Measurements from ENCODE around the gene ZFP64. TPM values are rescaled to one million over a fixed set of nuclear protein-coding genes. Genes with fewer than 3 reads are reported as not detected.
A peak's percentile ranks its signal among the peaks of the same experiment; 100 is the strongest.

The ZFP64 gene
- 13.7 and 23.1 TPM in 2 replicates for total RNA-seq (ENCODE audit: low replicate concordance)

GRCh38 chr20:52191132-52191915 is at the start of gene ZFP64:
Gene ZFP64 (minus strand): TSS chr20:52191779. CDS start chr20:52191636, 143 bp downstream.
- Histone ChIP-seq H3F3A (ENCODE audit: low read depth) (peaks cover 17% of the 10 kb centered on the region), H3K79me2 (ENCODE audit: low read depth) (peaks cover 42% of the 10 kb centered on the region), H3K4me2 (peak within 1 kb of the TSS; percentile 87), H4K20me1 (ENCODE audit: low read depth) (no peaks in the 10 kb centered on the region), H3K27ac (peak within 1 kb of the TSS; percentile 2), H3K9me3 (ENCODE audit: low read depth) (no peaks in the 10 kb centered on the region), H3K4me1 (peaks cover 6% of the 10 kb centered on the region), H3K9ac (peak within 1 kb of the TSS; percentile 46), H3K27me3 (no peaks in the 10 kb centered on the region), H3K4me3 (peak within 1 kb of the TSS; percentile 74), H2AFZ (replicated peaks) (peak within 1 kb of the TSS; percentile 65), H3K36me3 (no peaks in the 10 kb centered on the region)
- TF ChIP-seq EZH2phosphoT487 (IDR thresholded peaks at IDR 0.05) (no peak), EZH2 (IDR thresholded peaks at IDR 0.05) (peak; percentile 28), CTCF (IDR thresholded peaks at IDR 0.05) (peak; percentile 69)
- H3K4me1 Mint-ChIP-seq = peaks cover 13% of the 10 kb centered on the region
- peaks cover 3% of the 10 kb centered on the region for H3K36me3 Mint-ChIP-seq
- DNase-seq (ENCODE audit: low spot score) = peak; percentile 85
- peak within 1 kb of the TSS; percentile 98 for H3K4me3 Mint-ChIP-seq
- peaks cover 7% of the 10 kb centered on the region for H3K27me3 Mint-ChIP-seq (ENCODE audit: insufficient read depth, low read depth)
- peak within 1 kb of the TSS; percentile 98 for H3K27ac Mint-ChIP-seq
- no peaks in the 10 kb centered on the region for H3K9me3 Mint-ChIP-seq

GRCh38 chr20:52240802-52241201 is 49.2 kb upstream of the ZFP64 start:
- H3K4me1 ChIP-seq = no peaks in the 10 kb centered on the region
- H3F3A ChIP-seq (ENCODE audit: low read depth) = no peaks in the 10 kb centered on the region
- no peaks in the 10 kb centered on the region for H4K20me1 ChIP-seq (ENCODE audit: low read depth)
- DNase-seq (ENCODE audit: low spot score) = no peak
- Mint-ChIP-seq H3K27me3 (ENCODE audit: insufficient read depth, low read depth) (peaks cover 2% of the 10 kb centered on the region), H3K4me3 (no peak overlapping the region), H3K27ac (no peak overlapping the region), H3K4me1 (no peaks in the 10 kb centered on the region), H3K36me3 (no peaks in the 10 kb centered on the region), H3K9me3 (peaks cover 2% of the 10 kb centered on the region)
- H3K9ac ChIP-seq = no peak overlapping the region
- H3K79me2 ChIP-seq (ENCODE audit: low read depth) = no peaks in the 10 kb centered on the region
- H3K27ac ChIP-seq = no peak overlapping the region
- H2AFZ ChIP-seq (replicated peaks) = no peak overlapping the region
- no peak overlapping the region for H3K4me3 ChIP-seq
- H3K9me3 ChIP-seq (ENCODE audit: low read depth) = no peaks in the 10 kb centered on the region
- no peaks in the 10 kb centered on the region for H3K27me3 ChIP-seq
- no peak overlapping the region for H3K4me2 ChIP-seq
- TF ChIP-seq EZH2 (IDR thresholded peaks at IDR 0.05) (no peak), EZH2phosphoT487 (IDR thresholded peaks at IDR 0.05) (no peak)
- no peaks in the 10 kb centered on the region for H3K36me3 ChIP-seq

- H3K36me3 Mint-ChIP-seq = no peaks in the 10 kb centered on the region
- Histone ChIP-seq H3K4me2 (no peak overlapping the region), H3K27me3 (no peaks in the 10 kb centered on the region), H3K36me3 (no peaks in the 10 kb centered on the region), H2AFZ (replicated peaks) (no peak overlapping the region), H3F3A (ENCODE audit: low read depth) (no peaks in the 10 kb centered on the region), H3K9ac (no peak overlapping the region), H3K9me3 (ENCODE audit: low read depth) (no peaks in the 10 kb centered on the region), H3K79me2 (ENCODE audit: low read depth) (no peaks in the 10 kb centered on the region), H3K4me3 (no peak overlapping the region), H3K4me1 (no peaks in the 10 kb centered on the region), H3K27ac (no peak overlapping the region), H4K20me1 (ENCODE audit: low read depth) (no peaks in the 10 kb centered on the region)
- H3K4me1 Mint-ChIP-seq = no peaks in the 10 kb centered on the region
- H3K27me3 Mint-ChIP-seq (ENCODE audit: insufficient read depth, low read depth) = peaks cover 2% of the 10 kb centered on the region
- TF ChIP-seq EZH2 (IDR thresholded peaks at IDR 0.05) (no peak), CTCF (IDR thresholded peaks at IDR 0.05) (no peak), EZH2phosphoT487 (IDR thresholded peaks at IDR 0.05) (no peak)
- no peak for DNase-seq (ENCODE audit: low spot score)
- H3K4me3 Mint-ChIP-seq = no peak overlapping the region
- no peak overlapping the region for H3K27ac Mint-ChIP-seq
- peaks cover 2% of the 10 kb centered on the region for H3K9me3 Mint-ChIP-seq
Measured at GRCh38 chr20:52239102-52239501, 47.5 kb upstream of the ZFP64 start.

GRCh38 chr20:52236292-52236691 is 44.7 kb upstream of the ZFP64 start:
- H3K79me2 ChIP-seq (ENCODE audit: low read depth) = no peaks in the 10 kb centered on the region
- H3K9me3 ChIP-seq (ENCODE audit: low read depth) = no peaks in the 10 kb centered on the region
- no peak overlapping the region for H2AFZ ChIP-seq (replicated peaks)
- no peaks in the 10 kb centered on the region for H3K4me1 Mint-ChIP-seq
- H3K27me3 ChIP-seq = no peaks in the 10 kb centered on the region
- H3K4me1 ChIP-seq = no peaks in the 10 kb centered on the region
- peaks cover 2% of the 10 kb centered on the region for H3K9me3 Mint-ChIP-seq
- H3F3A ChIP-seq (ENCODE audit: low read depth) = no peaks in the 10 kb centered on the region
- TF ChIP-seq EZH2phosphoT487 (IDR thresholded peaks at IDR 0.05) (no peak), CTCF (IDR thresholded peaks at IDR 0.05) (no peak), EZH2 (IDR thresholded peaks at IDR 0.05) (no peak)
- H3K9ac ChIP-seq = no peak overlapping the region
- no peak overlapping the region for H3K4me3 Mint-ChIP-seq
- no peak overlapping the region for H3K4me3 ChIP-seq
- peaks cover 2% of the 10 kb centered on the region for H3K27me3 Mint-ChIP-seq (ENCODE audit: insufficient read depth, low read depth)
- no peak overlapping the region for H3K27ac Mint-ChIP-seq
- no peaks in the 10 kb centered on the region for H3K36me3 ChIP-seq
- H3K36me3 Mint-ChIP-seq = no peaks in the 10 kb centered on the region
- no peak for DNase-seq (ENCODE audit: low spot score)
- no peaks in the 10 kb centered on the region for H4K20me1 ChIP-seq (ENCODE audit: low read depth)
- H3K4me2 ChIP-seq = no peak overlapping the region
- H3K27ac ChIP-seq = no peak overlapping the region

All from neural progenitor cell (in vitro differentiated cells).